Vagina (tissue), 2 donors: Measurements from ENCODE around the gene EHBP1. TPM values are rescaled to one million over a fixed set of nuclear protein-coding genes. Genes with fewer than 3 reads are reported as not detected.

ENCODE experiments used
- DNase-seq, 2 donors: peaks; one replicate each; pipeline ENCODE4 v3.0.0-alpha.2; 2017; ENCODE audit errors: extremely low spot score in 2 of 2
- H3K27ac ChIP-seq: fragments of 200-600 bp; sonication (generic); one replicate; pipeline ENCODE4 v1.5.1; 2019
- H3K27me3 ChIP-seq: fragments of 200-600 bp; sonication (generic); one replicate; pipeline ENCODE4 v1.5.1; 2019
- H3K36me3 ChIP-seq, 2 donors: fragments of 200-600 bp; sonication (generic); one replicate each; pipeline ENCODE4 v1.5.1; 2017 to 2019
- H3K4me1 ChIP-seq: fragments of 200-600 bp; sonication (generic); one replicate; pipeline ENCODE4 v1.5.1; 2019
- H3K4me3 ChIP-seq, 2 donors: fragments of 200-600 bp; sonication (generic); 1 replicate in 1 of 2; 2 replicates in 1 of 2; pipeline ENCODE4 v1.5.1; 2016 to 2019
- H3K9me3 ChIP-seq: fragments of 200-600 bp; sonication (generic); one replicate; pipeline ENCODE4 v1.5.1; 2019
- POLR2A ChIP-seq, 2 donors: fragments of 450-650 bp; IDR thresholded peaks; one replicate each; pipeline ENCODE4 v1.6.1; 2017; ENCODE audit warnings: antibody characterized with exemption in 2 of 2, mild to moderate bottlenecking in 2 of 2, moderate library complexity in 2 of 2
- POLR2AphosphoS5 ChIP-seq, 2 donors: sonication (generic); formaldehyde crosslinking; IDR thresholded peaks; one replicate each; pipeline ENCODE4 v1.9.0; 2017; ENCODE audit warnings: antibody characterized with exemption in 2 of 2, mild to moderate bottlenecking in 2 of 2, low read depth in 1 of 2; ENCODE audit not compliant: insufficient read depth in 1 of 2
- intact Hi-C: fragments of 100-400 bp; cut with DNase I; formaldehyde crosslinking; loops from one replicate; pipeline ENCODE4 v1.15.1; 2023
- total RNA-seq: library from RNA; depleted of rRNA; stranded (reverse); fragments of >200 nt; gene quantifications from one replicate; pipeline ENCODE4 v1.2.3, GENCODE V29; 2016
- TF ChIP-seq, protein P1 (sequence below), 3 experiments: fragments of 450-650 bp in 2 of 3; fragments of 200-600 bp in 1 of 3; sonication (generic) in 1 of 3; IDR thresholded peaks; one replicate each; pipeline ENCODE4 v1.5.1; 2017 to 2019; ENCODE audit warnings: antibody characterized with exemption in 3 of 3, mild to moderate bottlenecking in 2 of 3, moderate library complexity in 2 of 3

Gene EHBP1
- total RNA-seq, 1 donor from 2014 or later, result 97.7 TPM

GRCh38 chr2:62797107-62797506 lies 91.6 kb downstream of the EHBP1 start:
- Histone ChIP-seq H3K36me3 (no peaks in the 10 kb centered on the region), H3K9me3 (no peaks in the 10 kb centered on the region), H3K27ac (no peak overlapping the region), H3K4me3 (no peak overlapping the region), H3K27me3 (no peaks in the 10 kb centered on the region), H3K4me1 (peaks cover 10% of the 10 kb centered on the region)
- TF ChIP-seq POLR2A (IDR thresholded peaks at IDR 0.05) (no peak), POLR2AphosphoS5 (IDR thresholded peaks at IDR 0.05; ENCODE audit: insufficient read depth in 1 of 2, low read depth in 1 of 2) (no peak)
- TF ChIP-seq, protein P1, sequence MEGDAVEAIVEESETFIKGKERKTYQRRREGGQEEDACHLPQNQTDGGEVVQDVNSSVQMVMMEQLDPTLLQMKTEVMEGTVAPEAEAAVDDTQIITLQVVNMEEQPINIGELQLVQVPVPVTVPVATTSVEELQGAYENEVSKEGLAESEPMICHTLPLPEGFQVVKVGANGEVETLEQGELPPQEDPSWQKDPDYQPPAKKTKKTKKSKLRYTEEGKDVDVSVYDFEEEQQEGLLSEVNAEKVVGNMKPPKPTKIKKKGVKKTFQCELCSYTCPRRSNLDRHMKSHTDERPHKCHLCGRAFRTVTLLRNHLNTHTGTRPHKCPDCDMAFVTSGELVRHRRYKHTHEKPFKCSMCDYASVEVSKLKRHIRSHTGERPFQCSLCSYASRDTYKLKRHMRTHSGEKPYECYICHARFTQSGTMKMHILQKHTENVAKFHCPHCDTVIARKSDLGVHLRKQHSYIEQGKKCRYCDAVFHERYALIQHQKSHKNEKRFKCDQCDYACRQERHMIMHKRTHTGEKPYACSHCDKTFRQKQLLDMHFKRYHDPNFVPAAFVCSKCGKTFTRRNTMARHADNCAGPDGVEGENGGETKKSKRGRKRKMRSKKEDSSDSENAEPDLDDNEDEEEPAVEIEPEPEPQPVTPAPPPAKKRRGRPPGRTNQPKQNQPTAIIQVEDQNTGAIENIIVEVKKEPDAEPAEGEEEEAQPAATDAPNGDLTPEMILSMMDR (IDR thresholded peaks at IDR 0.05), result no peak
- DNase-seq, result no peak
- intact Hi-C loops, result no loop called here

DNA sequence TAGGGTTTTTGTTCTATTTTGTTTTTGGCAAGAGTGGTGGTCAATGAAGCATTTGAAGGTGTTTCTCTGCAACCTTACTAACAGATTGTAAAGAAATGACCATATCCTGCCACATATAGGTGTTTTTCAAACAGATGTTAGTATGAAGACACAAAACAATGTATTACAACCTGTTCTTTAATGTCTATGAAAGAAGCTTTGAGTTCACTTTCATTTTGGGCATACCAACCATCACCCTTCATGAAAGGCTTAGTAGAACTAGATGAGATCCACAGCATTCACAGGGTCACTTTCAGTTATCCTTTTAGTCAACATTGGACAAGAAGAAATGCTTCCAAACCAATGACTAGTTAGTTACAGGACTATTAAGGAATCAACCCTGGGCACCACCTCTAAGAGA lies 95.1 kb downstream of the EHBP1 start:
- H3K36me3 ChIP-seq, result no peaks in the 10 kb centered on the region
- no peaks in the 10 kb centered on the region for H3K9me3 ChIP-seq
- H3K4me3 ChIP-seq, result no peak overlapping the region
- intact Hi-C loops, result no loop called here
- no peaks in the 10 kb centered on the region for H3K27me3 ChIP-seq
- no peak overlapping the region for H3K27ac ChIP-seq
- TF ChIP-seq, protein P1 (IDR thresholded peaks at IDR 0.05), result no peak
- no peak for TF ChIP-seq POLR2A (IDR thresholded peaks at IDR 0.05)
- TF ChIP-seq POLR2AphosphoS5 (IDR thresholded peaks at IDR 0.05; ENCODE audit: insufficient read depth in 1 of 2, low read depth in 1 of 2), result no peak
- H3K4me1 ChIP-seq, result no peaks in the 10 kb centered on the region
- no peak for DNase-seq

DNA sequence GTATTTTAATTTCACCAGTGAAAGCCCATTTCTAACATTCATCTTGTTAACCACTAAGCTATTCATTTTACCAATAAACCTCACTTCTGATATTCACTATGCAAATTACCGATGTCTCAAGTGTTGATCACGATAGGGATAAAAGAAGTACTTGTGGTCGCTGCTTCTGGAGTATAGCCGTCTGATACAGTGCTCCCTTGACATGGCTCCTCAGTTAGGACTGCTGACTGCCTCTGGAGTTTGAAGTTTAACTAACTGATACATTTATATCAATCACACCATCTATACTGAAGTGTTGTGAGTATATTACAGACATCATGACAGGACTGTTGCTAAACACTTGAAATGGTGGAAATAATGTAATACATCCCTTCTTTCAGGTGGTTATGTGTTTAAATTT lies 95.6 kb downstream of the EHBP1 start:
- Histone ChIP-seq H3K4me1 (no peaks in the 10 kb centered on the region), H3K27ac (no peak overlapping the region), H3K4me3 (no peak overlapping the region), H3K9me3 (no peaks in the 10 kb centered on the region), H3K27me3 (no peaks in the 10 kb centered on the region), H3K36me3 (no peaks in the 10 kb centered on the region)
- intact Hi-C loops, result no loop called here
- DNase-seq, result no peak
- TF ChIP-seq POLR2AphosphoS5 (IDR thresholded peaks at IDR 0.05; ENCODE audit: insufficient read depth in 1 of 2, low read depth in 1 of 2) (no peak), POLR2A (IDR thresholded peaks at IDR 0.05) (no peak)
- TF ChIP-seq, protein P1 (IDR thresholded peaks at IDR 0.05), result no peak

- Histone ChIP-seq H3K36me3 (peaks cover 0 to 4% of the 10 kb centered on the region in 2 donors), H3K27me3 (no peaks in the 10 kb centered on the region), H3K4me3 (no peak overlapping the region), H3K4me1 (no peaks in the 10 kb centered on the region), H3K9me3 (no peaks in the 10 kb centered on the region), H3K27ac (no peak overlapping the region)
- TF ChIP-seq POLR2A (IDR thresholded peaks at IDR 0.05) (no peak), POLR2AphosphoS5 (IDR thresholded peaks at IDR 0.05; ENCODE audit: insufficient read depth in 1 of 2, low read depth in 1 of 2) (no peak)
- TF ChIP-seq, protein P1 (IDR thresholded peaks at IDR 0.05), result no peak
- DNase-seq, result no peak
- intact Hi-C loops, result no loop called here
Measured at GRCh38 chr2:62801814-62802523, 96.5 kb downstream of the EHBP1 start.

- H3K9me3 ChIP-seq, result no peaks in the 10 kb centered on the region
- no peak overlapping the region for H3K27ac ChIP-seq
- H3K27me3 ChIP-seq, result no peaks in the 10 kb centered on the region
- TF ChIP-seq, protein P1 (IDR thresholded peaks at IDR 0.05), result no peak
- no peak for TF ChIP-seq POLR2AphosphoS5 (IDR thresholded peaks at IDR 0.05; ENCODE audit: insufficient read depth in 1 of 2, low read depth in 1 of 2)
- TF ChIP-seq POLR2A (IDR thresholded peaks at IDR 0.05), result no peak
- no peak for DNase-seq
- intact Hi-C loops, result no loop called here
- no peak overlapping the region for H3K4me3 ChIP-seq
- peaks cover 0 to 4% of the 10 kb centered on the region in 2 donors for H3K36me3 ChIP-seq
- no peaks in the 10 kb centered on the region for H3K4me1 ChIP-seq
Measured at GRCh38 chr2:62803961-62804360, 98.4 kb downstream of the EHBP1 start.
